Activated CD8-positive, alpha-beta T cell treated with anti-CD3 and anti-CD28 coated beads for 36 hours (primary cell): ENCODE measurements around the gene BFSP2. TPM values are rescaled to one million over a fixed set of nuclear protein-coding genes. Genes with fewer than 3 reads are reported as not detected.

ENCODE experiments used
- ATAC-seq: fragments of 200-7000 bp; cut with Tn5 transposase; one replicate; pipeline ENCODE4 v1.10.0; 2021; ENCODE audit warnings: mild to moderate bottlenecking, moderate library complexity
- CTCF ChIA-PET: fragments of 350-600 bp; sonication (Branson Sonifier 250); formaldehyde crosslinking; loops from one replicate; lab custom pipeline; 2021; ENCODE audit warnings: antibody characterized with exemption; lab: Charles Lee
- POLR2A ChIA-PET: fragments of 350-600 bp; sonication (Branson Sonifier 250); formaldehyde crosslinking; loops from one replicate; lab custom pipeline; 2021; ENCODE audit warnings: antibody characterized with exemption; lab: Charles Lee
- DNase-seq: peaks from one replicate; pipeline ENCODE4 v3.0.0-alpha.2; 2020
- H3K27ac Mint-ChIP-seq: one replicate; pipeline ENCODE4 v1.8.0; 2021; ENCODE audit warnings: mild to moderate bottlenecking, mixed read lengths
- H3K27me3 Mint-ChIP-seq: one replicate; pipeline ENCODE4 v1.8.0; 2021; ENCODE audit warnings: mixed read lengths
- H3K36me3 Mint-ChIP-seq: one replicate; pipeline ENCODE4 v1.8.0; 2021; ENCODE audit warnings: low read depth, mixed read lengths
- H3K4me1 Mint-ChIP-seq: one replicate; pipeline ENCODE4 v1.8.0; 2021; ENCODE audit warnings: low read depth, mixed read lengths
- H3K4me3 Mint-ChIP-seq: one replicate; pipeline ENCODE4 v1.8.0; 2021; ENCODE audit warnings: mild to moderate bottlenecking, moderate library complexity, mixed read lengths
- H3K9me3 Mint-ChIP-seq: one replicate; pipeline ENCODE4 v1.8.0; 2021; ENCODE audit warnings: mixed read lengths
- intact Hi-C: fragments of 100-400 bp; cut with micrococcal nuclease; formaldehyde crosslinking; loops from one replicate; pipeline ENCODE4 v1.10.0; 2022
- total RNA-seq, 2 experiments: library from RNA; stranded (reverse); gene quantifications; one replicate each; pipeline ENCODE4 v1.2.3, GENCODE V29; 2021
- TF ChIP-seq, protein P1 (sequence below): fragments of 200-600 bp; IDR thresholded peaks from one replicate; pipeline ENCODE4 v1.8.0; 2022; ENCODE audit warnings: antibody characterized with exemption, mild to moderate bottlenecking

BFSP2 gene
- total RNA-seq, 2 experiments from 2014 or later: 0.51 to 1.1 TPM

DNA sequence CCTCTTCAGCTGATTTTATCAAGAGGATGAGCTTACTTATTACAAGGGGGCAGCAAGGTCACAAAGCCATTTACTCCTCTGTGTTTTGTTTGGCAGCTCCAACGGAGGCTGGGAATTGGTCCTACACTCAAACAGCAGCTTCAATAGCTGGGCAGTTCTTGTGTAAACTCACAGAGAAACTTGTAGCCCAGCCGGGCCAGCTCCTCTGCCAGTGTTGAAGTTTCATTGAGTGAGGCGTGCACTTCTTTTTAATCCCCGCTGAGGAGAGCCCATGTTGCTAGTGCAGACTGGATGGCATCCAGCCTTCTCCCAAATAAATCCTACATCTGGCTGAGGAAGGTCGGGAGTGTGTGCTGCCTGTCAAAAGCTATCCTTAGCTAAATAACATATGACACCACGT is 59.5 kb downstream of the BFSP2 start:
- H3K4me1 Mint-ChIP-seq: peaks cover 29% of the 10 kb centered on the region
- no peak for ATAC-seq
- TF ChIP-seq, protein P1, sequence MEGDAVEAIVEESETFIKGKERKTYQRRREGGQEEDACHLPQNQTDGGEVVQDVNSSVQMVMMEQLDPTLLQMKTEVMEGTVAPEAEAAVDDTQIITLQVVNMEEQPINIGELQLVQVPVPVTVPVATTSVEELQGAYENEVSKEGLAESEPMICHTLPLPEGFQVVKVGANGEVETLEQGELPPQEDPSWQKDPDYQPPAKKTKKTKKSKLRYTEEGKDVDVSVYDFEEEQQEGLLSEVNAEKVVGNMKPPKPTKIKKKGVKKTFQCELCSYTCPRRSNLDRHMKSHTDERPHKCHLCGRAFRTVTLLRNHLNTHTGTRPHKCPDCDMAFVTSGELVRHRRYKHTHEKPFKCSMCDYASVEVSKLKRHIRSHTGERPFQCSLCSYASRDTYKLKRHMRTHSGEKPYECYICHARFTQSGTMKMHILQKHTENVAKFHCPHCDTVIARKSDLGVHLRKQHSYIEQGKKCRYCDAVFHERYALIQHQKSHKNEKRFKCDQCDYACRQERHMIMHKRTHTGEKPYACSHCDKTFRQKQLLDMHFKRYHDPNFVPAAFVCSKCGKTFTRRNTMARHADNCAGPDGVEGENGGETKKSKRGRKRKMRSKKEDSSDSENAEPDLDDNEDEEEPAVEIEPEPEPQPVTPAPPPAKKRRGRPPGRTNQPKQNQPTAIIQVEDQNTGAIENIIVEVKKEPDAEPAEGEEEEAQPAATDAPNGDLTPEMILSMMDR: no peak
- H3K4me3 Mint-ChIP-seq: no peak overlapping the region
- ChIA-PET CTCF (interaction anchor here (1.4 to 1.9 kb wide), 3 partner anchors 10 to 31 kb away, joined by 4 to 8 read pairs (median 6); no protein-coding TSS in a partner anchor), POLR2A (interaction anchor here (0.6 to 1.4 kb wide), 4 partner anchors 9 to 112 kb away, joined by 3 to 6 read pairs (median 4); no protein-coding TSS in a partner anchor)
- no peaks in the 10 kb centered on the region for H3K27me3 Mint-ChIP-seq
- DNase-seq: no peak
- intact Hi-C loops: no loop called here
- H3K27ac Mint-ChIP-seq: no peak overlapping the region
- H3K9me3 Mint-ChIP-seq: no peaks in the 10 kb centered on the region
- H3K36me3 Mint-ChIP-seq: no peaks in the 10 kb centered on the region

DNA sequence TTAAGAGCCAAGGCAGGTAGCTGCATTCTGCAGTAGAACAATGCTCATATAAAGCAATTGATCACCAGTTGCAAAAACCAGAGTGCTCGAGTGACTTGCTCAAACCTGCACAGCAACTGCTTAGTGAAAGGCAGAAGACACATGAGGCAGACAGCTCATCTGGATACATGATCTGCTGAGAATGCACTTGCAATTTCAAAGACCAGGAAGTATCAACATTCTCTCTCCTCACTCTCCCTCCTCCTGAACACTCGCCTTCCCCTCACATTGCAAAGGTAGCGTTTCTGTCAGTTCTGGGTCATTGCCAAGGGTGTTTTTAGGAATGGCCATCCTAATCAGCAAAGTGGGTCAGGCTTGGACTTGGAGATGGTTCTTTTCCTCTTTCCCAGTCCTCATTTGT is 61.0 kb downstream of the BFSP2 start:
- no peak overlapping the region for H3K4me3 Mint-ChIP-seq
- DNase-seq (no peak), ATAC-seq (no peak)
- no peaks in the 10 kb centered on the region for H3K36me3 Mint-ChIP-seq
- TF ChIP-seq, protein P1: no peak
- CTCF ChIA-PET: interaction anchor here (1.7 to 1.9 kb wide), 2 partner anchors 11 to 27 kb away, joined by 6 to 8 read pairs; no protein-coding TSS in a partner anchor
- H3K27ac Mint-ChIP-seq: no peak overlapping the region
- peaks cover 32% of the 10 kb centered on the region for H3K4me1 Mint-ChIP-seq
- POLR2A ChIA-PET: no interaction called here
- intact Hi-C loops: no loop called here
- H3K9me3 Mint-ChIP-seq: no peaks in the 10 kb centered on the region
- no peaks in the 10 kb centered on the region for H3K27me3 Mint-ChIP-seq

DNA sequence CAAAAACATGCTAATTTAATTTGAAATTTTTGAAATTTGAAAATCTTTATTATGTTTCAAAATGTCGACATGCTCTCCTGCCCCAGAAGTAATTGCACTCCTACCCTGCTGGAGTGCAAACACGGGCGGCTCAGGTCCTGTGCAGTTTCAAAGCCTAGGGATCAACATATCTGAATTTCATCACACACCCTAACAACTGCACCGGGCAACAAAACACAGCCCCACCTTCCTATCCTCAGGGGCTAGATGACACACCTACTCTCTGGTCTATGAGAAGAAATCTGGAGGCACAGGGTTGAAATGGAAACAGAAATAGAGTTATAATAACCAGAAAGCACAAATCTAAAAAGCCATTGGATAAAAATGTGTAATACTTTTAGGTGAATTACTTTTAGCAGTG is 61.4 kb downstream of the BFSP2 start:
- no peak for DNase-seq
- Mint-ChIP-seq H3K4me3 (no peak overlapping the region), H3K27ac (no peak overlapping the region), H3K36me3 (no peaks in the 10 kb centered on the region), H3K4me1 (peaks cover 33% of the 10 kb centered on the region), H3K9me3 (no peaks in the 10 kb centered on the region), H3K27me3 (no peaks in the 10 kb centered on the region)
- TF ChIP-seq, protein P1: no peak
- ATAC-seq: peak; percentile 63
- CTCF ChIA-PET: interaction anchor here (3.1 kb wide), 1 partner anchor 27 kb away, joined by 16 read pairs; no protein-coding TSS in a partner anchor
- intact Hi-C loops: no loop called here
- POLR2A ChIA-PET: no interaction called here

DNA sequence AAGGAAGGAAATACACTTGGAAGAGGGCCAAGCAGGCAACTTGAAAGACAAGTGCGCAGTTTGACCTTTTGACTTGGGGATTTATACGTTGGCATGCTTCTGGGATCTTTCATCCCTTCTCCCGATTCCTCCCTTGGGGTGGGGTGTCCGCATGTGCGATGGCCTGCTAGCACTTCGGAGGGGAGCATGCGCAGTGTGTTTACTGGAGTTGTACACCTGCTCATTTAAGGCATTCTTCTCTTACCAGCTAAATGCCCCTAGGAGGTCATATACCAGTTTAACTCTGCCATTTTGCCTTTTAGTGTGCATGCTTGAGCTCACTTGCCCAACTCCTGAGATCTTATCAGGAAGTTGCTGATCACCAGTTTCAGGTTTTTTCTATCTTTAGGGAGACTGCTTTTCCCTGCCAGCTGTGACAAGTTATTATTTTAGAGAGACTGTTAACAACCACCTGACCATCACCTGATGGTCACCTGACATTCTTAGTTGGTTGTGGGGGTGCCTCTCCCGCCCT is 63.5 kb downstream of the BFSP2 start:
- POLR2A ChIA-PET: interaction anchor here (1.4 kb wide), 1 partner anchor 115 kb away, joined by 4 read pairs; no protein-coding TSS in a partner anchor
- no peak for ATAC-seq
- CTCF ChIA-PET: interaction anchor here (1.0 to 3.1 kb wide), 2 partner anchors 11 to 25 kb away, joined by 3 to 16 read pairs; no protein-coding TSS in a partner anchor
- no peak for DNase-seq
- Mint-ChIP-seq H3K27me3 (no peaks in the 10 kb centered on the region), H3K36me3 (no peaks in the 10 kb centered on the region), H3K9me3 (no peaks in the 10 kb centered on the region), H3K4me3 (no peak overlapping the region), H3K27ac (no peak overlapping the region), H3K4me1 (peaks cover 47% of the 10 kb centered on the region)
- TF ChIP-seq, protein P1: no peak
- intact Hi-C loops: no loop called here

DNA sequence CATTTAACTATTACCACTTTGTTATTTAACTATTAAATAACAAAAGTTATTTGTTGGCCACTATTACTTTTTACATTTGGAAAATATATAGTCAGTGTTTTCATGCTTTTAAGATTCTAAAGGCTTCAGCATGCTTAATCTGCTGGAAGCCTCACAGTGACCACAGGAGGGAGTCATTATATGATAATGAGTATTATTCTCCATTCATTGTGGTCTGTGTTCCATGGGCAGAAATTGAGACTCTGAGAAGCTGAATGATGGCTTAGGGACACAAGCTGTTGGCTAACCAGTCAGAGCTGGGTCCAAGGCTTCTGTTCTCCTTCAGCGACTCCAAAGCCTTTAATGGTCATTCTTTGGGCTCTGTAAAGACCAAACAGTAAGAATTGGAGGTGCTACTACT is 64.7 kb downstream of the BFSP2 start:
- Mint-ChIP-seq H3K36me3 (no peaks in the 10 kb centered on the region), H3K4me3 (no peak overlapping the region), H3K4me1 (peaks cover 47% of the 10 kb centered on the region), H3K27ac (no peak overlapping the region), H3K27me3 (no peaks in the 10 kb centered on the region), H3K9me3 (no peaks in the 10 kb centered on the region)
- intact Hi-C loops: no loop called here
- ChIA-PET POLR2A (interaction anchor here (0.7 to 1.4 kb wide), 5 partner anchors 10 to 114 kb away, joined by 3 to 4 read pairs (median 3); no protein-coding TSS in a partner anchor), CTCF (interaction anchor here (1.5 kb wide), 2 partner anchors 10 to 114 kb away, joined by 4 to 7 read pairs; no protein-coding TSS in a partner anchor)
- ATAC-seq (peak; percentile 58), DNase-seq (peak; percentile 34)
- TF ChIP-seq, protein P1: no peak
